NCI-H526 treated with DMSO at 0.1 percent for 48 hours (cell line): ENCODE measurements around the gene EIF2AK3.
"Not testable (repeated sequence)": the region's sequence is repeated elsewhere in the genome, so short reads cannot be mapped to it uniquely, and the experiment has no call there.

Source experiments
- DNase-seq: peaks from one replicate; lab custom pipeline; 2025; lab: John Stamatoyannopoulos, UW

The EIF2AK3 gene

GRCh38 chr2:88636026-88636425, 8.8 kb upstream of the EIF2AK3 start:
- DNase-seq = no peak

- no peak for DNase-seq
Measured at GRCh38 chr2:88632569-88632968, 5.3 kb upstream of the EIF2AK3 start.

- no peak for DNase-seq
Measured at GRCh38 chr2:88628571-88628939, 1.3 kb upstream of the EIF2AK3 start.

GRCh38 chr2:88627856-88628570, 749 bp upstream of the EIF2AK3 start:
- DNase-seq = peak; percentile 88

GRCh38 chr2:88626171-88627054, 851 bp downstream of the EIF2AK3 start:
- DNase-seq = peak; percentile 49

GRCh38 chr2:88624477-88624876, 2.8 kb downstream of the EIF2AK3 start:
- DNase-seq = no peak

- not testable (repeated sequence) for DNase-seq
Measured at GRCh38 chr2:88623831-88624465, 3.3 kb downstream of the EIF2AK3 start.

GRCh38 chr2:88622307-88622706, 5.0 kb downstream of the EIF2AK3 start:
- no peak for DNase-seq

- no peak for DNase-seq
Measured at GRCh38 chr2:88621432-88621831, 5.8 kb downstream of the EIF2AK3 start.

GRCh38 chr2:88620015-88620414, 7.2 kb downstream of the EIF2AK3 start:
- no peak for DNase-seq

- DNase-seq = no peak
Measured at GRCh38 chr2:88615822-88616221, 11.4 kb downstream of the EIF2AK3 start.

GRCh38 chr2:88614497-88615157, 12.6 kb downstream of the EIF2AK3 start:
- no peak for DNase-seq

GRCh38 chr2:88613921-88614320, 13.3 kb downstream of the EIF2AK3 start:
- no peak for DNase-seq

GRCh38 chr2:88608184-88608583, 19.1 kb downstream of the EIF2AK3 start:
- DNase-seq = no peak

GRCh38 chr2:88607416-88607815, 19.8 kb downstream of the EIF2AK3 start:
- no peak for DNase-seq

GRCh38 chr2:88606371-88607030, 20.8 kb downstream of the EIF2AK3 start:
- no peak for DNase-seq

- DNase-seq = no peak
Measured at GRCh38 chr2:88603146-88603545, 24.1 kb downstream of the EIF2AK3 start.

GRCh38 chr2:88602022-88602421, 25.2 kb downstream of the EIF2AK3 start:
- DNase-seq = no peak

- DNase-seq = no peak
Measured at GRCh38 chr2:88601286-88601685, 26.0 kb downstream of the EIF2AK3 start.

GRCh38 chr2:88600038-88600465, 27.2 kb downstream of the EIF2AK3 start:
- no peak for DNase-seq

GRCh38 chr2:88599527-88599926, 27.7 kb downstream of the EIF2AK3 start:
- DNase-seq = no peak

GRCh38 chr2:88597168-88597567, 30.1 kb downstream of the EIF2AK3 start:
- no peak for DNase-seq
